Neural progenitor cell (in vitro differentiated cells): ENCODE measurements around the gene PCDH9.

Experiments used
- EZH2 ChIP-seq: fragments of 200-600 bp; sonication (generic); IDR thresholded peaks from 2 replicates; pipeline ENCODE4 v1.6.1; 2017; ENCODE audit warnings: antibody characterized with exemption, mild to moderate bottlenecking, moderate library complexity
- TF ChIP-seq, protein P1 (sequence below): fragments of 200-600 bp; sonication (generic); IDR thresholded peaks from 2 replicates; pipeline ENCODE4 v1.5.1; 2017; ENCODE audit warnings: antibody characterized with exemption, mild to moderate bottlenecking

DNA sequence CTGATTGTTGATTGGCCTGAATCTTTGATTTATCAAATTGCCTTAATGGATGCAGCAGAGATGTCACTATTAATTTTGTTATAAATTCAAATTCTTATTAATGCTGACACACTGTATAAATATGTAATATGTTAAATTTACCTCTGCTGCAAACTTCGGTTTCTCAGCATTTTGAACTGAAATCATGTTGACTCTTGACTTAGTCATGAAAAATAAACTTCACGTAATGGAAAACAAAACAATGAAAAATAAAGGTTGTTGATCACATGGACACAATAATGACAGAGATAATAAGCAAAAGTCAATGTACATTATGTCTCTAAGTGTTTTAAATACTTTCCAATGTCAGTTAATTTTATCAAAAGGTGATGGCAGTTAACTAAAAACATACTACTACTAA is 827.6 kb downstream of the PCDH9 start:
- TF ChIP-seq, protein P1, sequence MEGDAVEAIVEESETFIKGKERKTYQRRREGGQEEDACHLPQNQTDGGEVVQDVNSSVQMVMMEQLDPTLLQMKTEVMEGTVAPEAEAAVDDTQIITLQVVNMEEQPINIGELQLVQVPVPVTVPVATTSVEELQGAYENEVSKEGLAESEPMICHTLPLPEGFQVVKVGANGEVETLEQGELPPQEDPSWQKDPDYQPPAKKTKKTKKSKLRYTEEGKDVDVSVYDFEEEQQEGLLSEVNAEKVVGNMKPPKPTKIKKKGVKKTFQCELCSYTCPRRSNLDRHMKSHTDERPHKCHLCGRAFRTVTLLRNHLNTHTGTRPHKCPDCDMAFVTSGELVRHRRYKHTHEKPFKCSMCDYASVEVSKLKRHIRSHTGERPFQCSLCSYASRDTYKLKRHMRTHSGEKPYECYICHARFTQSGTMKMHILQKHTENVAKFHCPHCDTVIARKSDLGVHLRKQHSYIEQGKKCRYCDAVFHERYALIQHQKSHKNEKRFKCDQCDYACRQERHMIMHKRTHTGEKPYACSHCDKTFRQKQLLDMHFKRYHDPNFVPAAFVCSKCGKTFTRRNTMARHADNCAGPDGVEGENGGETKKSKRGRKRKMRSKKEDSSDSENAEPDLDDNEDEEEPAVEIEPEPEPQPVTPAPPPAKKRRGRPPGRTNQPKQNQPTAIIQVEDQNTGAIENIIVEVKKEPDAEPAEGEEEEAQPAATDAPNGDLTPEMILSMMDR = no peak
- no peak for TF ChIP-seq EZH2
